ENCODE data around the gene CYP4V2.
"Not testable (repeated sequence)": the region's sequence is repeated elsewhere in the genome, so short reads cannot be mapped to it uniquely, and the experiment has no call there.

The CYP4V2 gene

DNA sequence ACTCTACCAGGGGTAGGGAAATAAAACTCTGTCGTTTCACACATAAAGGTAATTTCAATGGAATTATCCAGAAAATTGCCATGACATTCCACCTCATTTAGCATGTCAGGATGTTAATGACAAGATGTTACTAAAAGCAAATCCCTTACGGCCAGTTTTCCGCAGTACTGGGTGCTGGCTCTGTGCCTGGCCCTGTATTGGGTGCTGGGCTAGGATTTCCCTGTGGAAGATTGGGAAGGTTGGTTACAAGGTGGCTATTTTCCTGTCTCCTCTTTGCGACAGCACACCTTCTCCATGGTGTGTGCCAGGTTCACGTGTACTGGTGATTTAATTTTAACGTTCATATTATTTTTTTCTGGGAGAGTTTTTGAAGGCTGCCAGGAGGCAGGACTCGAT, 49.1 kb downstream of the CYP4V2 start:
- DNase-seq = no peak

DNA sequence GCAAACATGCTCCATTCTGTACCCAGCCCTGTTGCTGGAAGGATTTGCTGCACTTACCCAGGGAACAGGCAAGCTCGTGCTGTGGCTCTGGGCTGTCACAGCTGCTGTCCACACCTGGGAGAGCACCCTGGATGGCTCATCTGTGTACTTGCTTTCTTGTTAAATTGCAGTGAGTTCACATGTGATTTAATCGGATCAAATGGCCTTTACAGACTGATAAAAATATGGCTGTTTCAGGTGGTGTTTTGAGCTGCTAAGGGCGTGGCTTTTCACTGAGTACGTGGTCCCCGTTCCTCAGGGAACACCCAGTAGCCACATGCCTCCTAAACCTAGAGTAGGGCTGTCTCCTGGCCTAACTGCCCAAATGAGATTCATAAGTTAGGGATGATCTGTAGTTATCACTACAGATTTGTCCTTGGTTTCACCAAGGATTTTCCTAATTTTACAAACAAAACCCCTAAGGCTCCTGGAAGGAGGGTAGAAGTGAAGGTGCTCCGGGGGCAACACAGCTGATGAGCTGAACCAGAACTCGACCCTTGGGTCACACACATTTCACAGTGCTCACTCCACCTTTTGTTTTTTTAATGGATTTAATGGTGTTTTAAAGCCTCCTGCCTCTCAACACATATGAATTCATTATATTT, 49.6 kb downstream of the CYP4V2 start:
- no peak for DNase-seq

DNA sequence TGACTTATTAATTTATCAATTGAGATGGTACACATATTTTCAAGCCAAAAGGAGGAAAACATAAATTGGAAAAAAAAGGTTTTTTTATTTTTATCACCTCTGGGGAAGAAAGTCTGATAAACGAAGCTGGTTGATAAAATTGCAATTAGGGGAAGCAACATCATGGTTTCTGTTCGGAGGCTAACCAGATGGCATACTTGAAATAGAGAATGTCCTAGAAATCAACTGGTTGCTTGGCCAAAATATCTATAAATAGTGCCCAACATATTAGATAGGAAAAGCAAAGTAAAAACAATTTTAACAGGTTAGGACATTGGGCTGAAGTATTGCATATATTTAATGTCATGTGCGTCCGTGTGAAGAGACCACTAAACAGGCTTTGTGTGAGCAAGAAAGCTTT, 50.2 kb downstream of the CYP4V2 start:
- DNase-seq = no peak

DNA sequence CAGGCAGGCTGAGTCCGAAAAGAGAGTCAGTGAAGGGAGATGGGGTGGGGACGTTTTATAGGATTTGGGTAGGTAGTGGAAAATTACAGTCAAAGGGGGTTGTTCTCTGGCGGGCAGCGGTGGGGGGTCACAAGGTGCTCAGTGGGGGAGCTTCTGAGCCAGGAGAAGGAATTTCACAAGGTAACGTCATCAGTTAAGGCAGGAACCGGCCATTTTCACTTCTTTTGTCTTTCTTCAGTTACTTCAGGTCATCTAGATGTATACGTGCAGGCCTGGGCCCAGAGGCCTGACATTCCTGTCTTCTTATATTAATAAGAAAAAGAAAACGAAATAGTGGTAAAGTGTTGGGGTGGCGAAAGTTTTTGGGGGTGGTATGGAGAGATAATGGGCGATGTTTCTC, 50.7 kb downstream of the CYP4V2 start:
- DNase-seq = not testable (repeated sequence)

DNA sequence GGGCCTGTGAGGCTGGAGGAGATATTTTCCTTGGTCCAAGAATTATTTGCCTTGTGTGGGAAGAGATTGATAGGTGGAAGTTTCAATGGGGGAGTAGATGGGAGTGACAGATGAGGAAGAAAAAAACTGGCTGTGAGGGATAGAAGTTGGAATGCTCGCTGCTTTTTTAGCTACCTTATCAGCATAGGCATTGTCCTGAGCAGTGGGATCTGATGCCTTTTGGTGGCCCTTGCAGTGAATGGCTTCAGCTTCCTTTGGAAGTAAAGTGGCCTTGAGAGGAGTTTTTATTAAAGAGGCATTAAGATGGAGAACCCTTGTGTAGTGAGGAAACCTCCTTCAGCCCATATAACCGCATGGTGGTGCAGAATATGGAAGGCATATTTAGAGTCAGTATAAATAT, 52.0 kb downstream of the CYP4V2 start:
- no peak for DNase-seq

DNA sequence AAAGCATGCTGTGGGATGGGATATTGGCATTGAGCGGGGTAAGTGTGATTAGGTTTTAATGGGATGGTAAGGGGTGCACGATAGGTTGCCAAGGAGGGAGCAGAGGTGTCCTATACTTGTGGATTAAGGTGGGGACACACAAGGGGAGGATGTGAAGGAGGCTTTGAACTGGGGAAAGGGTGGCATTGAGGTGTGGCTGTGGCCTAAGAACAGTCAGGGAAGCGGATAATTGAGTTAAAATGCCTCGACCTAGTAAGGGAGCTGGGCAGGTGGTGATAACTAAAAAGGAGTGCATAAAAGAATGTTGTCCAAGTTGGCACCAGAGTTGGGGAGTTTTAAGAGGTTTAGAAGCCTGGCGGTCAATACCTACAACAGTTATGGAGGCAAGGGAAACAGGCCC, 53.5 kb downstream of the CYP4V2 start:
- DNase-seq = no peak

DNA sequence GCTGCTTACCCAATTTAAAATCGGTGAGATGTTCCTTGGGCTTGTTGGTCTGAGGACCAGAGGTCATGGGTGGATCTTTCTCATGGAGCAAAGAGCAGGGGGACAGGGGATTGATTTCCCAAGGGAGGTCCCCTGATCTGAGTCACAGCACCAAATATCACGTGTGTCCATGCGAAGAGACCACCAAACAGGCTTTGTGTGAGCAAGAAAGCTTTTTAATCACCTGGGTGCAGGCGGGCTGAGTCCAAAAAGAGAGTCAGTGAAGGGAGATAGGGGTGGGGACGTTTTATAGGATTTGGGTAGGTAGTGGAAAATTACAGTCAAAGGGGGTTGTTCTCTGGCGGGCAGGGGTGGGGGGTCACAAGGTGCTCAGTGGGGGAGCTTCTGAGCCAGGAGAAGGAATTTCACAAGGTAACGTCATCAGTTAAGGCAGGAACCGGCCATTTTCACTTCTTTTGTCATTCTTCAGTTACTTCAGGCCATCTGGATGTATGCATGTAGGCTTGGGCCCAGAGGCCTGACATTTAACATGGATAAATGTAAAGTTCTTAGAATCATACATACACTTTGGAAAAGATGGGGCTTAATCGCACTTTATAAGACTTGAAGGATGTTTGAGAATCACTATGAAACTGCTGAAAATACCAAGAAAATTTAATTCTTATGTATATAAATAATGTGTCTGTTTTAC, 55.8 kb downstream of the CYP4V2 start:
- DNase-seq = not testable (repeated sequence)

DNA sequence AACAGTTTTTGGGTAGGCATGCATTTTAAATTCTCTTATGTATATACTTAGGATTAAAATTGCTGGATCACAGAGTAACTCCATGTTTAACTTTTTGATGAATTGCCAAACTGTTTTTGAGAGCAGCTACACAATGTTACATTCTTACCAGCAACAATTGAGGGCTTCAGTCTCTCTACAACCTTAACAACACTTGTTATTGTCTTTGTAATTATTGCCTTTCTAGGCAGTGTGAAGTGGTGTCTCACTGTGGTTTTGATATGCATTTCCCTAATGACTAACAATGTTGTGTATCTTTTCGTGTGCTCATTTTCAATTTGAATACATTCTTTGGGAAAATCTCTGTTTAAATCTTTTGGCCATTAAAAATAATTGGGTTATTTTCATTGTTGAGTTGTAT, 57.3 kb downstream of the CYP4V2 start:
- DNase-seq = no peak

DNA sequence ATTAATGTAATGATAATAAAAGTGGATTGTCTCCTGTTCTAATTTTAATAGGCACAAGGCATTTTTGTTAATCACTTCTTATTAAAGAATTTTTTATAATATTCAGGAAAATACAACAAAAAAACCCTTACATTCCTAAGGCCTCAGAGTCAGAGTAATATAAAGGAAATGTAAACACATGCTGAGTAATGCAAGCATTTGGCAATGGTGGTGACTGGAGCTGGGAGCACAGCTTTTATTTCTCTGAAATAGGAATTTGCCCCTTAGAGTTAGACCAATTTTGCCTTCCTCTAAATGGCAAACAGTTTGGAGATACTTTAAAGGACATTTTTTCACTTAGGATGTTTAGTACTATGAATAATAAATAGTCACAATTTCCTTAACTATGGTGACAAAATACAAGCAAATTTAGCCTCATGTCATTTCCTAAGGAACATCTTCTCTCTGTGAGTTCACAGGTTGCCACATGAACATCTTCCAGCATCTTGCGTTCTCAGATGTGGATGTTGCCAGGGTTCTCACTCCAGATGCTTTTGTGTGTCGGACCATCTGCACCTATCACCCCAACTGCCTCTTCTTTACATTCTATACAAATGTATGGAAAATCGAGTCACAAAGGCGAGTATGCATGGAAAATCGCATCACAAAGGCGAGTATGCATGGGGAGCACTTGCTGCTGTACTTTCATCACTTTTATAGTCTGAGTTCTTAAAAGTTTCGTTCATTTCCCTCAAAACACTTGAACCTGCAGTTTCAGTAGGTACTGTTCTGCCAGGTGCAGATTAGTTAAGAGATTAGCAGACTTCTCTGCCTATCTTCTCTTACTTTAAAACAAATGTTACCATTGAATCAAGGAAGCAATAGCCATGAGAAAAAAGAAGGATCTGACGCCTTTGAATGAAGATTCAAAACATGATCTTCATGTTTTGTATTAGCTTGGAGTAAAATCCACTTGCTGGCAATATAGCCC, 58.7 kb downstream of the CYP4V2 start:
- no peak for DNase-seq

DNA sequence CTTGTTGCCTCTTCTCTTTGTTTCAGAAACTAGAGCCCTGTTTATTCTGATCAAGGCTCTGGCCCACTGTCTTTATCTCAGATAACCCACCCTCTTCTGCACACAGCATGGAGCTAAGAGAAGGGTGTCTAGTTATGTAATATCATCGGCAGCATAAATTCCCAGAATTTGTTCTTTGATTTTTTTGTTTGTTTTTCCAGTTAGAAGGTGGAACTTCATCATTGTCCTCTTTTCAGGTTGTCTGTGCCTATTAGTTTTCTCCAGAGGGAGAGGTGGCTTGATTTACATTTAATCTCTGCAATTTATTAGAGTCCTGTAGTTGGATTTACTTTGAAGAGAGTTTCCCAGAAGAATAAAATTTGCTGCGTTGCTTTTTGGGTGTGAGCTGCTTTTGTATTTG, 59.4 kb downstream of the CYP4V2 start:
- DNase-seq = no peak

DNA sequence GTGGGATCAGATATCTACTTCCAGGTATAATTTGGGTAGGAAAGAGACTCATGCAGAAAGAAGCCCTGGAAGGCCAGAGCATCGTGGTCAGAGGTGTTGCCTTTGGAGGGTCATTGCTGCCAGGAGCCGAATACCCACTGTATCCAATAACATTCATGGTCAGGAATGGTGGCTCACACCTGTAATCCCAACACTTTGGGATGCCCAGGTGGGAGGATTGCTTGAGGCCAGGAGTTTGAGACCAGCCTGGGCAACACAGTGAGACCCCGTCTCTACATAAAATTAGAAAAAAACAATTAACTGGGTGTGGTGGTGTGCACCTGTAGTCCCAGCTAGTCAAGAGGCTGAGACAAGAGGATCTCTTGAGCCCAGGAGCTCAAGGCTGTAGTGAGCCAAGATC, 63.8 kb downstream of the CYP4V2 start:
- DNase-seq = no peak

DNA sequence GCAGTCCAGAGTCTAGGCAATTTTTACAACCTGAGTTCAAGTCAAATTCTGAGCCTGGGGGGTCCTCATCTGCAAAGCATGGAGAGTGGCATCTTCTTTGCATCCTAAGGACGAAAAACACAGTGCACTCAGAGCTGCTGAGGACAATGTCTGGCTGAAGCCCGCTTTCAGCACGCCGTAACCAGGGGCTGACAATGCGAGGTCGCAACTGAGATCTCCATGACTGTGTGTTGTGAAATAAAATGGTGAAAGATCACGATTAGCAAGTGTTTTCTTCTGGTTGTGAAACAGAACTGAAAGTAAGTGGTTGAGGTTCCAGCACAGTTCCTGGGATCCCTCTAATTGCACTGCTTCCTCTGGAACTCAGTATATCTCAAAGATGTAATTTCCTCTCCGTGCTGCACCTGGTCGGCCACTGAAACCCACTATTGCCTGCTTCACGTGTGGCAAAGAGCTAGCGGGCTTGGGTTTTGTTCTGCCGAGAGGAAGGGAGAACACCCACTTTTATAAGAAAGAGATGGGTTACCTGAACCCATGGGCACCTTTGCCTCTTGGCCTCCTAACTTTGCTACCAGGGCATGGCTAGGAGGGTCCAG, 66.9 kb downstream of the CYP4V2 start:
- DNase-seq = no peak

DNA sequence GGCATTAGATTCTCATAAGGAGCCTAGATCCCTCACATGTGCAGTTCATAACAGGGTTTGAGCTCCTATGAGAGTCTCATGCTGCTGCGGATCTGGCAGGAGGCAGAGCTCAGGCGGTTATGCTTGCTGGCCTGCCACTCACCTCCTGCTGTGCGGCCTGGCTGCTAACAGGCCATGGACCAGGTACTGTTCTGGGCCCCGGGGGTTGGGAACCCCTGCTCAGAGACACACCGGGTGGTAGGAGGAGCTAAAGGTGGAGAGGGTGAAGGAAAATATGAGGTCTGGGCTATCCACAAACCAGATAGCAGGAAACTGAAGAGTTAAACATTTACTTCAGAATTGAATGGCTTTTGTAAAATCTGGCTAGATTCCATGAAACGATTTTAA, 68.7 kb downstream of the CYP4V2 start:
- DNase-seq = no peak
